Measurements from ENCODE around the gene REX1BD. TPM values are rescaled to one million over a fixed set of nuclear protein-coding genes. Genes with fewer than 3 reads are reported as not detected.

Gene REX1BD
- total RNA-seq, 1 donor from 2014 or later: 64.0 TPM

GRCh38 chr19:18612772-18613588, 24.4 kb downstream of the REX1BD start, which contains the start of gene TMEM59L:
Gene TMEM59L (plus strand): TSS chr19:18612870. CDS start chr19:18612959, 89 bp downstream.
- no peak for DNase-seq (ENCODE audit: low read depth)

DNA sequence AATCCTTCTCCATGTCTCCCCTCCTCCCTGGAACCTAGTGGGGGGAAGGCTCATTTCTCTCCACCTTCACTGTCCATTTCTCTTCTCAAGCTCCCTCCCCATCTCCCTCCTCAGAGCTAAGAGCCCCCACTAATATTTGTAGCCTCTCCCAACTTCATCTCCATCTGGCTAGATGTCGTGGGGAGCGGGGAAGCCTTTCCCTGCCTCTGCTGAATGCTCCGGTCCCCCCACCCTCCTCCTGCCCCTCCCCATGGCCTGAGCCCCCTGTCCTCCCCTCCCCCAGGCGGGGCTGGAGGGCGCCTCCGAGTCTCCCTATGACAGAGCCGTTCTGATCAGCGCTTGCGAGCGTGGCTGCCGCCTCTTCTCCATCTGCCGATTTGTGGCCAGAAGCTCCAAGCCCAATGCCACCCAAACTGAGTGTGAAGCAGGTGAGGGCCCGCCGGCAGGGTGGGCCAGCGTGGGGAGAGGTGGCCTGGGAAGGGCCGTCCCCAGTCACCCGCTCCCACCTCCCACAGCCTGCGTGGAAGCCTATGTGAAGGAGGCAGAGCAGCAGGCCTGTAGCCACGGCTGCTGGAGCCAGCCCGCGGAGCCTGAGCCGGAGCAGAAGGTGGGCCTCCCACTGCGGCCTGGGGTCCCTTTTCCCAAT, 25.1 kb downstream of the REX1BD start:
- no peak for DNase-seq (ENCODE audit: low read depth)

DNA sequence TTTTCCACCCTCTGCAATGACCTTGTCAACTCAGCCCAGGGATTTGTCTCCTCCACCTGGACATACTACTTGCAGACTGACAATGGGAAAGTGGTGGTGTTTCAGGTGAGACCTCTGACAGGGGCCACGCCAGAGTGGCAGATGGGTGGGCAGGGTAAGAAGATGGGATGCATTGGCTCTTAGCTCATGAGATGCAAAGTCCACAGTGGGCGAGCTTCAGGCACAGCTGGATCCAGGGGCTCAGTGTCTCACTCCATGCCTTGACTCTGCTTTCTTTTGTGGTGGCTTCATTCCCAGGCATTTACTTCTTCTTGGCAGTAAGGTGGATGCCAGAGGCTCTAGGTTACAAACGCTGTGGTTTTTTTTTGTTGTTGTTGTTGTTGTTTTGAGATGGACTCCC, 27.4 kb downstream of the REX1BD start:
- DNase-seq (ENCODE audit: low read depth): no peak

DNA sequence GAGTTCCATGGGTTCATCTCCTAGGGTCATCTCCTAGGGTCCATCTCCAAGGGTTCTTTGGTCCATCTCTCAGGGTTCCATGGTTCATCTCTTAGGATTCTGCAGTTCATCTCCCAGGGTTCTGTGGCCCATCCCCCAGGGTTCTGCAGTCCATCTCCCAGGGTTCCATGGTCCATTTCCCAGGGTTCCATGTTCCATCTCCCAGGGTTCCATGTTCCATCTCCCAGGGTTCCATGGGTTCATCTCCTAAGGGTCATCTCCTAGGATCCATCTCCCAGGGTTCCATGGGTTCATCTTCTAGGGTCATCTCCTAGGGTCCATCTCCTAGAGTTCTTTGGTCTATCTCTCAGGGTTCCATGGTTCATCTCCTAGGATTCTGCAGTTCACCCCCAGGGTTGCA, 29.0 kb downstream of the REX1BD start:
- no peak for DNase-seq (ENCODE audit: low read depth)

DNA sequence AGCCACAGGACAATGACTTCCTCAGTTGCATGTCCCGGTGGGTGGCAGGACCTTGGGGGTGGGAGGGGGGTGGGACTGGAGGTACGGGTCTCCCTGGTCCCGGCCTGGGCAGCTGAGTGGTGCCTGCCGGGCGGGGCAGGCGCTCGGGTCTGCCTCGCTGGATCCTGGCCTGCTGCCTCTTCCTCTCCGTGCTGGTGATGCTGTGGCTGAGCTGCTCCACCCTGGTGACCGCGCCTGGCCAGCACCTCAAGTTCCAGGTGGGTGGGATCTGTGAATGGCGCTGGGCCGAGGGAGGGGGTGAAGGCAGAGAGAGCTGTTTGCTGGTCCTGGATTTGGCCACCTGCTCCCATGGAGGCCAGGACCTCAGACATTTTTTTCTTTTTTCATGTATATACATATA, 29.6 kb downstream of the REX1BD start:
- DNase-seq (ENCODE audit: low read depth): no peak

DNA sequence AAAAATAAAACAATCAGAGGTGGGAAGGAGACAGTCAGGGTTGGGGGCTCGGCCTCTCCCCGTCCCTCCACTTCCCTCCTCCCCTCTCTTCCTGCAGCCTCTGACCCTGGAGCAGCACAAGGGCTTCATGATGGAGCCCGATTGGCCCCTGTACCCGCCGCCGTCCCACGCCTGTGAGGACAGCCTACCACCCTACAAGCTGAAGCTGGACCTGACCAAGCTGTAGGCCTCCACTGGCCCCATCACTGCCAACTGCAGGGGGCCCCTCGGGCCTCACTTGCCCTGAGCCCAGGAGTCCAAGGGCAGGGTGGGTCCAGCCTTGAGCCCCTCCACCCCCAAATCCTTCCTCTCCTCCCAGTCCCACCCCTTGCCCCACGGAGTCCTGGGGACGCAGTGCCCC, 31.7 kb downstream of the REX1BD start:
- DNase-seq (ENCODE audit: low read depth): no peak

GRCh38 chr19:18620902-18621301, 32.3 kb downstream of the REX1BD start:
- DNase-seq (ENCODE audit: low read depth): no peak

DNA sequence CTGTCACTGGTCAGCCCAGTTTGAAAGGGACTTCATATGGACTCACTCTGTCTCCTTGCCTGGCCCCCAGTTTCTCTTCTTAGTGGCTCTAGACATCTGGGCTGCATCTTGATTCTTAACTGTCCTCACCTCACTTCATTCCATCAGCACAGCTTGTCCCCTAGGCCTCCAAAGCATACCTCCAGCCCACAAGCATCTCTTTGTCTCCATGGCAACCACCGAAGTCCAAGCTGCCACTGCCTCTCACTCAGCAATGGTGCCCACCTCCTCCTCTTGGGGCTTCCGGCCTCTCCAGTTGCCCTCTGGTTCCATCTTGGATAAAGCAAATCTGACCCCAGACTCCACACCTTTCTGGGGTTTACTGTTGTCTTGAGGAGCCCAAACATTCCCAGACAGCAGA, 38.3 kb downstream of the REX1BD start:
- DNase-seq (ENCODE audit: low read depth): no peak

DNA sequence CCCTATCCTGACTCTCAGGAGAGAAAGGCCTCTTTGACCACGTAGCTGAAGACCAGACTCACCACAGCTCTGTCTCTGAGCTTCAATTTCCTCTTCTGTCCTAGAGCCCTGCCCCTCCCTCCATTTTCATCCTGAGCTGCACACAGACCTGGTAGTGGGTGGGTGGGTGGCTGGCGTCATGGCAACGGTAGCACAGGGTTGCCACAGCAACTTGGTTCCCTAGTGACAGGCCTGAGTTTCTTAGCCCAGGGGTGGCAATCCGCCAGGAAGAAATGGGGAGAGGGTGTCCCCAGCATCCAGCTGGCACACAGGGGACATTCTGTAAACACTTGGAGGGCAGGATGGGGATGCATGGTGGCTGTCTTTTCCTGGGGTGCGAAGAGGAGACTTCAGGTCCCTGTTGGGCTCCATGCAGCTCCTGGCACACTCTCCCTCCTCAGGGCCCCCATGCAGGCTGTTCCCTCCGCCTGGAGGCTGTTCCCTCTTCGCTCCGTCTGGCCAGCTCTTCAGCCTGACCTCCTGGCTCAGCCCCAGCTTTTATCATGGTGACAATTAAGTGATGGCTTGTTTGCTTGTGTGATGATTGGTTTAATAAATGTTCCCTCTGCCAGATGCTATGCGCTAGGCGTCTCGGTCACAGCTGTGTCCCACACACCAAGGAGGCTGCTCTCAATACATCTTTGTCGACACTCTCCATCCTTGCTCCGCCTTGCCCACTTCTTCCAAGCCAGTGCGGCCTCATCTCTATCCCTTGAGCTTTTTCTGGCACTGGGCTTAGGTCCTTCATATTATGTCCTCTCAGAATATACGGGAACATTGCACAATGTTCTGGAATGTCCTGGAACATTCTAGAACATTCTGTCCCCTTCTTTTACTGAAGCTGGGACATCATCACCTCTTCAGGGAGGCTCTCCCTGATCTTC, 40.8 kb downstream of the REX1BD start:
- no peak for DNase-seq (ENCODE audit: low read depth)

DNA sequence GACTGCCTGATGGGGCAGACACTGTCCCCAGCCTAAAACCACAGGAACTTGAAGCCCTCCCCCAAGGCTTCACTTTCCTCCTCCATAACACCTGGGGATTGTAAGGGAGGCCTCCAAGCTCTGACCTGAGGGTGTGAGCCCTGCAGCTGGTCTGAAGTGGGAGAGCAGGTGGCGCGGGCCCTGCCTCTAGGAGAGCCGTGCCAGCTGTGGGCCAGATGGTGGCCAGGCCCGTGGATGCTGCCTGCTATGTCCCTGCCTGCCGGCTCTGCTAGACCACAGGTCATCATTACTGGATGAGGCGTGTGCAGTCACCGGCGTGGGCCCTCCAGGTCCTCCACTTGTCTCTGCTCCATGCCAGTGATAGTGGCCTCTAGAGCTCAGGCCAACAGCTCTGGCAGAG, 44.7 kb downstream of the REX1BD start:
- DNase-seq (ENCODE audit: low read depth): no peak

GRCh38 chr19:18634612-18635297, 46.2 kb downstream of the REX1BD start:
- no peak for DNase-seq (ENCODE audit: low read depth)

DNA sequence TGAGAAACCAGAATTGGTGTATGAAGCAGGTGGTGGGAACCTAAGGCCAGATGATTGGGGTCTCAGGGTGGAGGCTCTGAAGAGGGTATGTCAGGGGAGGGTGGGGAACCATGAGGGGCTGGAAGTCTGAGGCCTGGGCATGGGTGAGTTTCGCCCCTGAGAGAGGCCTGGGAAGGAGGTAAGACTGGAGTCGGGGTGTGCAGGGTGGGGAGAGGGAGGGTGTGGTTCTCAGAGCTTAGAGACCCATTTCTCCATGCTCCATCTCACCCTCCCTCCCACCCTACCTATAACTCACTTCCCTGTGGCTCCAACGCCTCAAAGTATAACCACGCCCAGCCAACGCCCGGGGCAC, 47.2 kb downstream of the REX1BD start:
- DNase-seq (ENCODE audit: low read depth): no peak

- peak; percentile 95 for DNase-seq (ENCODE audit: low read depth)
Measured at GRCh38 chr19:18636183-18636968, 47.8 kb downstream of the REX1BD start.

- no peak for DNase-seq (ENCODE audit: low read depth)
Measured at GRCh38 chr19:18636969-18637629, 48.5 kb downstream of the REX1BD start, which contains the start of gene KLHL26. Gene KLHL26 (plus strand): TSS chr19:18637028. CDS start chr19:18637055, 27 bp downstream.

DNA sequence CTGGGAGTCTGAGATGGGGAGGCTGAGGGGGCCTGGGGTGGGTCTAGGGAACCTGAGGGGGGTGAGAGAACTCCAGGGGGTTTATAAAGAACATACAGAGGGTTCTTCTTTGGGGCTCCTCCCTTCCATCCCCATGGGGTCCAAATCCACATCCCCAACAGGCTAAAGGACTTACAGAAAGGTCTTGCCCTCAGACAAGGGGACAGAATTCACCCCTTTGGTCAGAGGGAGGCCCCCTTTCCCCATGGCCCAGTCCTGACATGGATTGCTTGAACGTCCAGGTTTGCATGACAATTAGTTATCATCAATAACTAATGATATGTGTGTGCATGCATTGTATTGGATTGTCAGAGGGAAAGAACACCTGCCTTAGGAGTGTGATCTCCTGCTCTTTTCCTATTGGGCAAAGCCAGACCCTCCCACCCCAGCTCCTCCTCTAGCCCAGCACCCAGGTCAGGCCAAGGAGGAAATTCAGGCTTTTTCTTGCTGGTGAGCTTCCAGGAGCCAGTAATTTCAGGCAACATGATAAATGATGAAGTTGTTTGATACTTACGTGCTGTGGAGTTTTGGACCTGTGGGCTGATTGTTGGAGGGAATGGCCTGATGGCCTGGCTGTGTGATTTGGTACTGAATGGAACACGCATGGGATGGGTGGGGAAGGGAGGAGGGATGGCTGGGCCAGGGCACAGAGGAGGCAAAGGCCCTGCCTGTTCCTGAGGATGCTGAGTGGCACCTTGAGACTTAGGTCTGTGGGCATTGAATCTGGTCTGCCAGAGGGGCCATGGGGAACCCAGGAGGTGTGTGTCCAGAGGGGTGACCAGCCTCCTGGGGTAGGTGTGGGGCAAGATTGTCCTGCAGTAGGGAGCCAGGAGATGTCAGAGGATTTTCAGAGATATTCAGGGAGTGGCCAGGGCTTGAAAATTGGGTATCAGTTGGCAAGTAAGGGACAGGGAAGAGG, 49.4 kb downstream of the REX1BD start:
- DNase-seq (ENCODE audit: low read depth): no peak

GRCh38 chr19:18639706-18640243, 51.2 kb downstream of the REX1BD start:
- no peak for DNase-seq (ENCODE audit: low read depth)
